Mucosa of stomach (tissue), 1 donor: ENCODE results near the gene HHIP.

Experiments
- H3K27me3 ChIP-seq: one replicate; pipeline ENCODE4 v1.7.0; 2013; ENCODE audit warnings: mild to moderate bottlenecking, low read length; ENCODE audit not compliant: control insufficient read depth, insufficient read depth
- H3K36me3 ChIP-seq: one replicate; pipeline ENCODE4 v1.7.0; 2013; ENCODE audit warnings: low read length; ENCODE audit not compliant: control insufficient read depth, insufficient read depth
- H3K4me1 ChIP-seq: one replicate; pipeline ENCODE4 v1.7.0; 2013; ENCODE audit warnings: mild to moderate bottlenecking, low read length; ENCODE audit not compliant: control insufficient read depth, insufficient read depth
- H3K4me3 ChIP-seq: one replicate; pipeline ENCODE4 v1.7.0; 2013; ENCODE audit warnings: low read length
- H3K9ac ChIP-seq: one replicate; pipeline ENCODE4 v1.7.0; 2013; ENCODE audit warnings: mild to moderate bottlenecking, low read length, moderate library complexity
- H3K9me3 ChIP-seq: one replicate; pipeline ENCODE4 v1.7.0; 2013; ENCODE audit warnings: mild to moderate bottlenecking, low read length, moderate library complexity; ENCODE audit not compliant: control insufficient read depth
- donor health status: Pancreatic carcinoma.

The HHIP gene

DNA sequence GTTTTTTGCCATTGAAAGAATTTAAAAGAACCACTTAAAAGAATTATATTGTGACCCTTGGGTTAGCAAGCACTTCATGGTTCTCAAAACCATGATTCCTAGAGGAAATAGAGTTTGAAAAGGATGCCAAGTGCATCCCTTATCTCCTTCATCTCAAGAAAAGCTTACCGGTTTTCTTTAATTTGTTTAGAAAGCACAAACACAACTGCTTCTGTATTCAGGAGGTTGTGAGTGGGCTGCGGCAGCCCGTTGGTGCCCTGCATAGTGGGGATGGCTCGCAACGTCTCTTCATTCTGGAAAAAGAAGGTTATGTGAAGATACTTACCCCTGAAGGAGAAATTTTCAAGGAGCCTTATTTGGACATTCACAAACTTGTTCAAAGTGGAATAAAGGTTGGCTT, 13.5 kb downstream of the HHIP start:
- H3K4me3 ChIP-seq = no peak overlapping the region
- H3K36me3 ChIP-seq = no peaks in the 10 kb centered on the region
- H3K4me1 ChIP-seq = no peaks in the 10 kb centered on the region
- H3K9me3 ChIP-seq = no peaks in the 10 kb centered on the region
- H3K27me3 ChIP-seq = no peaks in the 10 kb centered on the region
- no peak overlapping the region for H3K9ac ChIP-seq

- Histone ChIP-seq H3K27me3 (no peaks in the 10 kb centered on the region), H3K36me3 (no peaks in the 10 kb centered on the region), H3K9me3 (no peaks in the 10 kb centered on the region), H3K4me1 (no peaks in the 10 kb centered on the region), H3K9ac (no peak overlapping the region), H3K4me3 (no peak overlapping the region)
These were observed 18.0 kb downstream of the HHIP start for GRCh38 chr4:144663834-144664475.

DNA sequence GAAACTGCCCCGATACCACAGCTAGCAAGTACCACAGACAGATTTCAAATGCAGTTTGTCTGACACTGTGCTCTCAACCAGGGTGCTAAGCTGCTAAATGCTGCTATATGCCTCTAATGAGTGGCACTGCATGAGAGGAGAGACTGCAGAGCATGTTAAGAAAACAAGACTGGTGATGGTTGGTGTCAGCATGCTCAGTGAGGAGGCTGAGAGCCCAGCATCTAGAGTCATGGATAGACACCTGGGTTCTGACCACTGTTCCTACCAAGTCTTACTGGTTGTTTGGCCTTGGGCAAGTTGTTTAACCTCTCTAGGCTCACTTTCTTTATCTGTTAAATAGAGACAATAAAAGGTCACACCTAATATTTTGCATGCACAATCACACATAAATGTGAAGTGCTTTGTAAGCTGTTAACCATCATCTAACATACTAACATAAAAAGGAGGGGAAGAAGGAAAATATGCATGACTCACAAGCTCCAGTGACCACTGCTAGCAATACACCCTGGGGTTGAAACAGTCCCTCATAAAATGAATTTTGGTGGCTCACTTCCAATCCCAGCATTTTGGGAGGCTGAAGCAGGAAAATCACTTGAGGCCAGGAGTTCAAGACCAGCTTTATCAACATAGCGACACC, 20.7 kb downstream of the HHIP start:
- no peak overlapping the region for H3K4me3 ChIP-seq
- no peaks in the 10 kb centered on the region for H3K4me1 ChIP-seq
- H3K9ac ChIP-seq = no peak overlapping the region
- no peaks in the 10 kb centered on the region for H3K9me3 ChIP-seq
- H3K27me3 ChIP-seq = no peaks in the 10 kb centered on the region
- H3K36me3 ChIP-seq = no peaks in the 10 kb centered on the region

DNA sequence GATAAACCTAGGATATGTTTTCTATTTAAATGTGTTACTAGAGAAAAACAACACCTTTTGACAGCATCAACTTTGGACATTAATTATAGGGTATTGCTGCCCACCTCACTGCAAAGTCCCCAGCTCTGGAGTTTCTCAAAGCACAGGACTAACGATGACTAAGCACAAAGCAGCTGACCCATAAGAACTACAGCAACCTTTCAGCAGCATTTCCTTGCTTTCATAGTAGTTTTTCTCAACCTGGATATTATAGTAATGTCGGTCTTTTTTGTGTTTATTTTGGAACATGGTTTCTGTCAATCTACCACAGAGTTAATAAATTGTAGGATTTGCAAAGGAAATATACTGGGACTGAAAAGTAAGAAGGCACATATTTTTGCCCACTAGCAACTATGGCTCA, 21.5 kb downstream of the HHIP start:
- no peaks in the 10 kb centered on the region for H3K9me3 ChIP-seq
- no peaks in the 10 kb centered on the region for H3K36me3 ChIP-seq
- no peak overlapping the region for H3K4me3 ChIP-seq
- no peaks in the 10 kb centered on the region for H3K4me1 ChIP-seq
- no peak overlapping the region for H3K9ac ChIP-seq
- H3K27me3 ChIP-seq = no peaks in the 10 kb centered on the region

DNA sequence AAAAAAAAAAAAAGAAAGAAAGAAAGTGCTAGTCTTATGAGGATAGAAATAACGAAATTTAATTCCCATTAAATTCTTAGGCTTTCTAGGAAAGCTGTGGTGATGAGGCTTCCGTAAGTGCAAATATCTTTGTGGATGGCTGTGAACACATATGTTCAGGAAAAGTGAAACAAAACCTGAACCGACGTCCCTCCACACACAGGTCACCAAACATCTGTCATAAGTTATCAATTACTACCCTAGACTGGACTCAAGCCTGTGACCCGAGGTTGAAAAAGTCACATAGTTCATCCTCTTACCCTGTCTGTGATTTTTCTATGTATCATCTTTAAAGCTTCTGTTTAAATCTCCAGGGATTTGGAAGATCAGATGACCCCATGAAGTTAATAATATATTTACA, 24.8 kb downstream of the HHIP start:
- H3K36me3 ChIP-seq = no peaks in the 10 kb centered on the region

GRCh38 chr4:144674711-144675110, 28.8 kb downstream of the HHIP start:
- H3K27me3 ChIP-seq = no peaks in the 10 kb centered on the region
- no peaks in the 10 kb centered on the region for H3K9me3 ChIP-seq
- H3K36me3 ChIP-seq = no peaks in the 10 kb centered on the region
- no peaks in the 10 kb centered on the region for H3K4me1 ChIP-seq
- H3K9ac ChIP-seq = no peak overlapping the region
- no peak overlapping the region for H3K4me3 ChIP-seq

More for the DNA sequence above, 24.8 kb downstream of the HHIP start:
- Histone ChIP-seq H3K27me3 (no peaks in the 10 kb centered on the region), H3K4me3 (no peak overlapping the region), H3K9me3 (no peaks in the 10 kb centered on the region), H3K4me1 (no peaks in the 10 kb centered on the region), H3K9ac (no peak overlapping the region)

DNA sequence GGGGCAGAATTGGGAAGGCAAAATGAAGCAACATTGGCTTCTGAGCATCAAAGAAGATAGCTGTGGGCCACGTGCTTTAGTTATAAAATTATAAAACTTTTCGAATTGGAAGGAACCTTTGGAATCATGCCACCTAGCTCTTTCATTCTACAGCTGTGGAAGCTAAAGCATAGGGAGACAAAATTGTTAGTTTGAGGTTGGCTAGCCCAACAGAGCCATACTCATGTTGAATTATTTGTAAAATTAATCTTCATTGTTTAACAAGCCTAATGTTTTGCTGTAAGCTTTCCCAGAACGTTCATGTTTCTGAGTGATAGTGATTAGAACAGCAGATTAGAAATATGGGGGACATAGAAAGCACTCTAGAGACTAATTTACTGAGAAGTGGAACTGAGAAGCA, 35.9 kb downstream of the HHIP start:
- Histone ChIP-seq H3K9ac (no peak overlapping the region), H3K4me3 (no peak overlapping the region), H3K4me1 (no peaks in the 10 kb centered on the region), H3K27me3 (no peaks in the 10 kb centered on the region), H3K9me3 (no peaks in the 10 kb centered on the region), H3K36me3 (no peaks in the 10 kb centered on the region)

- Histone ChIP-seq H3K9ac (no peak overlapping the region), H3K36me3 (no peaks in the 10 kb centered on the region), H3K4me1 (no peaks in the 10 kb centered on the region), H3K9me3 (no peaks in the 10 kb centered on the region), H3K4me3 (no peak overlapping the region), H3K27me3 (no peaks in the 10 kb centered on the region)
These were observed 37.6 kb downstream of the HHIP start for GRCh38 chr4:144683516-144683915.

DNA sequence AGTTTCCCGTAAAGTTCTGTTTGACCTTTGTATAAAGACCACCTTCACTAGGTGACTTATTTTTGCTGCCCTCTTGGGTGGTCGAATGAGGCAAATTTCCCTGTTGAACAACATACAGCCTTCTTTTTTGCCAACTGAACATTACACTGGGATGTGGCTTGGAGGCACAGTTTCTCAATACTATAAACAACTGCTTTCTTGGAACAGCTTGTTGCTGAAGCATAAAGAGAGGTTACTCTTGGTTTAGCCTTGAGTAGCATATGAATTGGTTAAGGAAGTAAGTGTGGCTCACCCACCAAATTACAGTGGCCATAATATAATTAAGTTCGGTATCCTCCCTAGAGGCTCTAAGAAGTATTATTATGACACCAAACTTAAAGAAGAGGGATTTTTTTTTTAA, 40.0 kb downstream of the HHIP start:
- H3K9ac ChIP-seq = no peak overlapping the region
- H3K4me3 ChIP-seq = no peak overlapping the region
- H3K27me3 ChIP-seq = no peaks in the 10 kb centered on the region
- H3K9me3 ChIP-seq = no peaks in the 10 kb centered on the region
- no peaks in the 10 kb centered on the region for H3K4me1 ChIP-seq
- H3K36me3 ChIP-seq = no peaks in the 10 kb centered on the region

DNA sequence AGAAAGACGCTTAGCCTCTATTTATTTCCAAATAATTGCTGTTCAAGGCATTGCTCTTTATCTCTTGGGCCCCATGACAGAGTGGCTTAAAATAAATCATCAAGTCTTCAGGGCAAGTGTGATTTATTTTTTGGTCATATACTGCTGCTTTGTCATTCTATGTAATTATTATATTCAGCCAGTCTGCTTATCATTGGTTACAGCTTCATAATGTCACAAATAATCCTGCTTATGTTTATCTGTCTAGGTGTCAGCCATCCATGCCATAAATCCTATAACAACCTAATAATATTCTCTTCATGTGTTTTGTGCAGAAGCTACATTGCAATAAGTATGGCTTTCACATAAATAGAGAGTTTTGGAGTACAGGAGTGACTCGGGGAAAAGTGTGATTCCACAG, 41.0 kb downstream of the HHIP start:
- Histone ChIP-seq H3K36me3 (no peaks in the 10 kb centered on the region), H3K4me3 (no peak overlapping the region), H3K9ac (no peak overlapping the region), H3K27me3 (no peaks in the 10 kb centered on the region), H3K9me3 (no peaks in the 10 kb centered on the region), H3K4me1 (no peaks in the 10 kb centered on the region)

GRCh38 chr4:144687466-144687865, 41.5 kb downstream of the HHIP start:
- Histone ChIP-seq H3K4me3 (no peak overlapping the region), H3K9me3 (no peaks in the 10 kb centered on the region), H3K4me1 (no peaks in the 10 kb centered on the region), H3K9ac (no peak overlapping the region), H3K36me3 (no peaks in the 10 kb centered on the region), H3K27me3 (no peaks in the 10 kb centered on the region)

DNA sequence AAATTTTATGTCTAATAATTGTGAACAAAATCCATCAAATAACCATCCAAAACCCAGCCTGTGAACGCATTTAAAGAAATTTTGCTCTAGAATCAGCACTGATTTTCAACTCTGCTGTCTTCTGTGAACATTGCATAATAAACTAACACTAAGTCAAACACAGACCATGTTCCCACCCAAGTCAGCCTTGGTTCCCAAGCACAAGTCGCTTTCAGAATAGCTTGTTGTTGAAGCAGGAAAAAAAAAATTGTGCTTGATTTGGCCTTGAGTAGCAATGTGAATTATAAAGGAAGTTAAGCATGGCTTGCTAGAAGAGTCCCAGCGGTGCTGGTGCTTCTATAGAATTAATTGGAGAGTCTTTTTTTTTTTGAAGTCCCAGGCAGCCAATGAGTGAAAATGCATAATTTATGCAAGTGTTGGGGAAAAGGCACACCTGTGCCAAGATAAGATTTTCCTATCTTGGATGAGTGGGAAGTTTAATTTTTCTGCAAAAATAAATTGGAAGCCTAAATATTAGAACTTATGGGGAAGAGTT, 42.1 kb downstream of the HHIP start:
- no peak overlapping the region for H3K4me3 ChIP-seq
- no peaks in the 10 kb centered on the region for H3K27me3 ChIP-seq
- no peak overlapping the region for H3K9ac ChIP-seq
- H3K36me3 ChIP-seq = no peaks in the 10 kb centered on the region
- H3K4me1 ChIP-seq = no peaks in the 10 kb centered on the region
- no peaks in the 10 kb centered on the region for H3K9me3 ChIP-seq
